ENCODE results near the gene MAGI1.
"Not testable (repeated sequence)": the region's sequence is repeated elsewhere in the genome, so short reads cannot be mapped to it uniquely, and the experiment has no call there.

The MAGI1 gene

DNA sequence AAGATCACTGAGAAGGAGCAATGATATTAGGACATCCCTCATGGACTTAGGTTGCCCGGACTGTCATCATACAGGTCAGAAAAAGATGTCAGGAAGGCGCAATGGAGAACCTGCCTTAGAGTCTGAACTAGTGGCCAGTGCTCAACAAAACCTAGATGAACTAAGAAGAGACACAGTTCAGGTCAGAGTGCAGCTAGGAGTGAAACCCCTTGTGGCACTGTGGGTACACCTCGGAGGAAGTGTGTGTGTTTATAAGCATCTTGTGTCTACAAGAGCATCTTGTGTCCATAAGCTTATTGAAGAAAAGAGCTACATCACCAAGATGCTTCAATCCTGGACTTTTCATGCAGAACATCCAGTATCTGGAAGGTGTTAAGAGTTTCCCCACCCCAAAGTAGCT is 315.7 kb downstream of the MAGI1 start:
- H3K9ac ChIP-seq, result no peak overlapping the region
- no peak overlapping the region for H3K4me3 ChIP-seq (IDR thresholded peaks at IDR 0.05; ENCODE audit: insufficient read depth, low read depth, low read length)
- H3K79me2 ChIP-seq (ENCODE audit: insufficient read depth, low read depth), result no peaks in the 10 kb centered on the region
- H3K27ac ChIP-seq, result no peak overlapping the region
- H2AFZ ChIP-seq (ENCODE audit: low read depth), result no peak overlapping the region
- TF ChIP-seq, protein P1, sequence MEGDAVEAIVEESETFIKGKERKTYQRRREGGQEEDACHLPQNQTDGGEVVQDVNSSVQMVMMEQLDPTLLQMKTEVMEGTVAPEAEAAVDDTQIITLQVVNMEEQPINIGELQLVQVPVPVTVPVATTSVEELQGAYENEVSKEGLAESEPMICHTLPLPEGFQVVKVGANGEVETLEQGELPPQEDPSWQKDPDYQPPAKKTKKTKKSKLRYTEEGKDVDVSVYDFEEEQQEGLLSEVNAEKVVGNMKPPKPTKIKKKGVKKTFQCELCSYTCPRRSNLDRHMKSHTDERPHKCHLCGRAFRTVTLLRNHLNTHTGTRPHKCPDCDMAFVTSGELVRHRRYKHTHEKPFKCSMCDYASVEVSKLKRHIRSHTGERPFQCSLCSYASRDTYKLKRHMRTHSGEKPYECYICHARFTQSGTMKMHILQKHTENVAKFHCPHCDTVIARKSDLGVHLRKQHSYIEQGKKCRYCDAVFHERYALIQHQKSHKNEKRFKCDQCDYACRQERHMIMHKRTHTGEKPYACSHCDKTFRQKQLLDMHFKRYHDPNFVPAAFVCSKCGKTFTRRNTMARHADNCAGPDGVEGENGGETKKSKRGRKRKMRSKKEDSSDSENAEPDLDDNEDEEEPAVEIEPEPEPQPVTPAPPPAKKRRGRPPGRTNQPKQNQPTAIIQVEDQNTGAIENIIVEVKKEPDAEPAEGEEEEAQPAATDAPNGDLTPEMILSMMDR (conservative IDR thresholded peaks at IDR 0.05; ENCODE audit: low read depth, low read length), result no peak
- no peak overlapping the region for H3K4me2 ChIP-seq
- H4K20me1 ChIP-seq (ENCODE audit: insufficient read depth), result no peaks in the 10 kb centered on the region
- no peaks in the 10 kb centered on the region for H3K36me3 ChIP-seq (ENCODE audit: insufficient read depth)
- no peaks in the 10 kb centered on the region for H3K27me3 ChIP-seq (ENCODE audit: insufficient read depth, low read depth)
- no peaks in the 10 kb centered on the region for H3K4me1 ChIP-seq (ENCODE audit: low read depth, poor library complexity, severe bottlenecking)

DNA sequence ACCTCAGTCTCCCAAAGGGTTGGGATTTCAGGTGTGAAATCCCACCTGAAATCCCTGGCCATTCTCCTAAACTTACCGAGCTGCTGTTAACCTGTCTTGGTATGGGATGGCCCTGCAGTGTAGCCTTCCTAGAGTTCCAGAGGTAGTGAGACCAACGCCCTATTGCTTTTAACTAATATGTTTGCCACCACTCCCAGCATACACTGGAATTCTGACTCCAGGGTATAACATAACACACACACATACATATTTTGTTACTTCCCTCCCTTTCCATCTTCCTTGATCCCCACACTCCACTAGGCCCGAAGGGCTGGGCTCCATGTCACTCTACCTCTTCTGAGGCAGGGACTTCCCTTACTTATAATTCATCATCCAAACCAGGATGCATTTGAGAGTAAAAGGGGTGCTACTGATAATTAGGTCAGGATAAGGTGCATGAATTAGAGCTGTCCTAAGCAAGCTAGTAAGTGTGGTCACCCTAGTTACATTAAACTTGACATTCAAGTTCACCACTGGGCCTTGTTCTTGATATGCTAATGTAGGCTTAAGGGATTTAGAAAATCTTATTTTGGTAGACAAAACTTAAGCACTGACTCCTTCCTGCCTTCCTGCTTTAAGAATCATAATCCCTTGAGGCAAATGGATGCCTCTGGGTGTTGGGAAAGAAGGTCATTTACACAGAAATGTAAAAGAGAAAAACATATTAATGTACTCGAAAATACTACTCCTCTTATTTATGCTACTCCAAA is 317.6 kb downstream of the MAGI1 start:
- Histone ChIP-seq H3K4me2 (no peak overlapping the region), H3K36me3 (ENCODE audit: insufficient read depth) (no peaks in the 10 kb centered on the region), H4K20me1 (ENCODE audit: insufficient read depth) (no peaks in the 10 kb centered on the region), H3K27ac (no peak overlapping the region), H3K27me3 (ENCODE audit: insufficient read depth, low read depth) (no peaks in the 10 kb centered on the region), H3K79me2 (ENCODE audit: insufficient read depth, low read depth) (no peaks in the 10 kb centered on the region), H2AFZ (ENCODE audit: low read depth) (no peak overlapping the region), H3K9ac (no peak overlapping the region), H3K4me1 (ENCODE audit: low read depth, poor library complexity, severe bottlenecking) (no peaks in the 10 kb centered on the region), H3K4me3 (IDR thresholded peaks at IDR 0.05; ENCODE audit: insufficient read depth, low read depth, low read length) (no peak overlapping the region)
- TF ChIP-seq, protein P1 (conservative IDR thresholded peaks at IDR 0.05; ENCODE audit: low read depth, low read length), result no peak

DNA sequence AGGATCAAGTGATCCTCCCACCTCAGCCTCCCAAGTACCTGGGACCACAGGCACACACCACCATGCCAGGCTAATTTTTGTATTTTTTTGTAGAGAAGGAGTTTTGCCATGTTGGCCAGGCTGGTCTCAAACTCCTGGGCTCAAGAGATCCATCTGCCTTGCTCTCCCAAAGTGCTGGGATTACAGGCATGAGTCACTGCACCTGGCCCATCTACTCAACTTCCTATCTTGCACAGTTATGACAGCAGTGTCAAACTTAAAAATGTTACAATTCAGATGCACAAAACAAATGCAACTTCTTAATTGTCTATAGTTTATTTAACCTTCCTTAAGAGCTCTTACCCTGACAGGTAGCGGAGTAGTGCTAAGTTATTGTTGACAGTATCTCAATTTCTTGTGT is 319.1 kb downstream of the MAGI1 start:
- H3K27me3 ChIP-seq (ENCODE audit: insufficient read depth, low read depth); H3K79me2 ChIP-seq (ENCODE audit: insufficient read depth, low read depth); H3K9ac ChIP-seq; H3K4me1 ChIP-seq (ENCODE audit: low read depth, poor library complexity, severe bottlenecking); H3K27ac ChIP-seq; H4K20me1 ChIP-seq (ENCODE audit: insufficient read depth); H3K36me3 ChIP-seq (ENCODE audit: insufficient read depth); H3K4me3 ChIP-seq (IDR thresholded peaks at IDR 0.05; ENCODE audit: insufficient read depth, low read depth, low read length); H2AFZ ChIP-seq (ENCODE audit: low read depth); H3K4me2 ChIP-seq: not testable (repeated sequence)

DNA sequence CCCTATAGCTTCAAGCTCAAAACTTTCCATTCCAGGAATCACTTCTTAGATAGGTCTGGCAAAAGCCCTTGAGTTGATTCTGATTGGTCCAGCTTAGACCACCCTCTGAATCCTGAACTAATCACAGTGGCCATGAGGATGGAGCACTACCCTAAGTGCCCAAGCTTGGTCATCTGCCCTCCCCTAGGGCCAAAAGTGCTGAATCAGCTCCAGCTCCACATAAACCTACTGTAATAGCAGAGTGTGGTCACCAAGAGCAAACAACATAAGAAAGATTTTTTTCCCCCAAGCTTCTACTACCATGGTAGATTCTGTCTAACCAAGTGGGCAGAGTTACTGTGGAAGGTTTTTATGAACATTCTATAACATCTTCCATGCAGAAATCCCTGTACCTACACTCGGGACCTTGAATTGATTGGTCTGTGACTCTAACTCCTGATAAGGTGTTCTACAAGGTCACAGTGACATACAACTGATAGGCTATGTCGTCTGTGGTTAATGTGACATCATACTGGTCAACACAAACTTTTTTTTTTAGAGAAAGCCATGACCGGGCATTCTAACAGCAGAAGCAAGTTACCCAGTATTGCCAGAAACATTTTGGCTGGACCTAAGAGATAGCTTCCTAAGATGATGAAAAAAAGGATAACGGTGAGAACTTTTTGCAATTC is 320.9 kb downstream of the MAGI1 start:
- Histone ChIP-seq H2AFZ (ENCODE audit: low read depth) (no peak overlapping the region), H3K9ac (no peak overlapping the region), H3K27ac (no peak overlapping the region), H3K79me2 (ENCODE audit: insufficient read depth, low read depth) (no peaks in the 10 kb centered on the region), H3K36me3 (ENCODE audit: insufficient read depth) (no peaks in the 10 kb centered on the region), H3K4me3 (IDR thresholded peaks at IDR 0.05; ENCODE audit: insufficient read depth, low read depth, low read length) (no peak overlapping the region), H3K4me1 (ENCODE audit: low read depth, poor library complexity, severe bottlenecking) (no peaks in the 10 kb centered on the region), H4K20me1 (ENCODE audit: insufficient read depth) (no peaks in the 10 kb centered on the region), H3K4me2 (no peak overlapping the region), H3K27me3 (ENCODE audit: insufficient read depth, low read depth) (no peaks in the 10 kb centered on the region)
- TF ChIP-seq, protein P1 (conservative IDR thresholded peaks at IDR 0.05; ENCODE audit: low read depth, low read length), result no peak
